Neural progenitor cell (in vitro differentiated cells): ENCODE results near the gene DLG2.

Source experiments
- EZH2 ChIP-seq: fragments of 200-600 bp; sonication (generic); IDR thresholded peaks from 2 replicates; pipeline ENCODE4 v1.6.1; 2017; ENCODE audit warnings: antibody characterized with exemption, mild to moderate bottlenecking, moderate library complexity
- TF ChIP-seq, protein P1 (sequence below): fragments of 200-600 bp; sonication (generic); IDR thresholded peaks from 2 replicates; pipeline ENCODE4 v1.5.1; 2017; ENCODE audit warnings: antibody characterized with exemption, mild to moderate bottlenecking

DNA sequence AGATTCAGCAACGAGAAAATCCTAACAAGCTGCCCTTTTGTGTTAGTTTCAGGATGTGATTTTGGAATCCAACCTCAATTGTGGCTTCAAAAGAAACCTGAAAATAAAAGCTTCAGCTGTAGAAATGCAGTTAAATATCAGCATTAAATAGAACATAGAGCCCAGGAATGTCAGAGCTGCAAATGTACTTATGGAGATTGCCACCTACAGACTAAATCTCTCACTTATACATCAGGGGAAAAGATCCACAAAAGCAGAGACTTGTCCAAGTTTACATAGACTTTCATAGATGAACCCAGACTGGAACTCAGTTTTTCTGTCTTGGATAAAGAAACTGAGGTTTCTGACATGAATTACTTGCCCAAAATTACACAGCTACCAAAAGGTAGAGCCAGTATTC, 446.6 kb downstream of the DLG2 start:
- TF ChIP-seq EZH2: no peak
- TF ChIP-seq, protein P1, sequence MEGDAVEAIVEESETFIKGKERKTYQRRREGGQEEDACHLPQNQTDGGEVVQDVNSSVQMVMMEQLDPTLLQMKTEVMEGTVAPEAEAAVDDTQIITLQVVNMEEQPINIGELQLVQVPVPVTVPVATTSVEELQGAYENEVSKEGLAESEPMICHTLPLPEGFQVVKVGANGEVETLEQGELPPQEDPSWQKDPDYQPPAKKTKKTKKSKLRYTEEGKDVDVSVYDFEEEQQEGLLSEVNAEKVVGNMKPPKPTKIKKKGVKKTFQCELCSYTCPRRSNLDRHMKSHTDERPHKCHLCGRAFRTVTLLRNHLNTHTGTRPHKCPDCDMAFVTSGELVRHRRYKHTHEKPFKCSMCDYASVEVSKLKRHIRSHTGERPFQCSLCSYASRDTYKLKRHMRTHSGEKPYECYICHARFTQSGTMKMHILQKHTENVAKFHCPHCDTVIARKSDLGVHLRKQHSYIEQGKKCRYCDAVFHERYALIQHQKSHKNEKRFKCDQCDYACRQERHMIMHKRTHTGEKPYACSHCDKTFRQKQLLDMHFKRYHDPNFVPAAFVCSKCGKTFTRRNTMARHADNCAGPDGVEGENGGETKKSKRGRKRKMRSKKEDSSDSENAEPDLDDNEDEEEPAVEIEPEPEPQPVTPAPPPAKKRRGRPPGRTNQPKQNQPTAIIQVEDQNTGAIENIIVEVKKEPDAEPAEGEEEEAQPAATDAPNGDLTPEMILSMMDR: no peak
